Progenitor cell of endocrine pancreas (in vitro differentiated cells): ENCODE data around the gene PTPRB. TPM values are rescaled to one million over a fixed set of nuclear protein-coding genes. Genes with fewer than 3 reads are reported as not detected.
A peak's percentile ranks its signal among the peaks of the same experiment; 100 is the strongest.

ENCODE experiments used
- DNase-seq: peaks from one replicate; pipeline ENCODE4 v3.0.0; 2021; ENCODE audit warnings: low spot score; ENCODE audit not compliant: unreplicated experiment
- H3K27ac Mint-ChIP-seq: 2 replicates; pipeline ENCODE4 v1.8.0; 2021; ENCODE audit warnings: mild to moderate bottlenecking, moderate library complexity, mixed read lengths
- H3K27me3 Mint-ChIP-seq: 2 replicates; pipeline ENCODE4 v1.8.0; 2021; ENCODE audit warnings: mixed read lengths
- H3K36me3 Mint-ChIP-seq: 2 replicates; pipeline ENCODE4 v1.8.0; 2022; ENCODE audit warnings: mixed read lengths; ENCODE audit not compliant: insufficient read depth
- H3K4me1 Mint-ChIP-seq: 2 replicates; pipeline ENCODE4 v1.8.0; 2021; ENCODE audit warnings: low read depth, mixed read lengths
- H3K4me3 Mint-ChIP-seq: 2 replicates; pipeline ENCODE4 v1.8.0; 2021; ENCODE audit warnings: low read depth, mild to moderate bottlenecking, moderate library complexity, mixed read lengths
- H3K9me3 Mint-ChIP-seq: 2 replicates; pipeline ENCODE4 v1.8.0; 2021; ENCODE audit warnings: low read depth, mixed read lengths
- CTCF ChIP-seq: fragments of 200-600 bp; sonication (generic); IDR thresholded peaks from one replicate; pipeline ENCODE4 v1.5.0; 2021; ENCODE audit warnings: antibody characterized with exemption, mild to moderate bottlenecking; ENCODE audit not compliant: unreplicated experiment
- total RNA-seq: library from RNA; stranded (reverse); gene quantifications from 2 replicates; pipeline ENCODE4 v1.2.1, GENCODE V29; 2021

Gene PTPRB
- total RNA-seq, 1 donor from 2014 or later = 0.38 TPM

- H3K27me3 Mint-ChIP-seq = peaks cover 31% of the 10 kb centered on the region
- H3K4me1 Mint-ChIP-seq = peaks cover 7% of the 10 kb centered on the region
- no peaks in the 10 kb centered on the region for H3K36me3 Mint-ChIP-seq
- no peak for DNase-seq
- H3K9me3 Mint-ChIP-seq = no peaks in the 10 kb centered on the region
- no peak overlapping the region for H3K4me3 Mint-ChIP-seq
- no peak overlapping the region for H3K27ac Mint-ChIP-seq
- no peak for TF ChIP-seq CTCF
Measured at GRCh38 chr12:70603044-70603443, 34.2 kb downstream of the PTPRB start.

- Mint-ChIP-seq H3K27ac (peak overlapping the region; percentile 33), H3K4me3 (no peak overlapping the region)
- TF ChIP-seq CTCF = no peak
Measured at GRCh38 chr12:70598467-70599193, 38.6 kb downstream of the PTPRB start.

GRCh38 chr12:70592664-70593063 is 44.6 kb downstream of the PTPRB start:
- Mint-ChIP-seq H3K36me3 (no peaks in the 10 kb centered on the region), H3K4me3 (no peak overlapping the region), H3K4me1 (no peaks in the 10 kb centered on the region), H3K27ac (no peak overlapping the region), H3K27me3 (peaks cover 29% of the 10 kb centered on the region), H3K9me3 (peaks cover 5% of the 10 kb centered on the region)
- TF ChIP-seq CTCF = no peak
- DNase-seq = no peak

More at GRCh38 chr12:70598467-70599193, 38.6 kb downstream of the PTPRB start:
- peaks cover 7% of the 10 kb centered on the region for H3K4me1 Mint-ChIP-seq
- H3K27me3 Mint-ChIP-seq = peaks cover 36% of the 10 kb centered on the region
- no peaks in the 10 kb centered on the region for H3K36me3 Mint-ChIP-seq
- H3K9me3 Mint-ChIP-seq = peaks cover 5% of the 10 kb centered on the region
- DNase-seq = no peak

- H3K27ac Mint-ChIP-seq = no peak overlapping the region
- H3K9me3 Mint-ChIP-seq = peaks cover 5% of the 10 kb centered on the region
- no peak overlapping the region for H3K4me3 Mint-ChIP-seq
- H3K27me3 Mint-ChIP-seq = peaks cover 20% of the 10 kb centered on the region
- no peak for TF ChIP-seq CTCF
- H3K4me1 Mint-ChIP-seq = no peaks in the 10 kb centered on the region
- DNase-seq = no peak
- no peaks in the 10 kb centered on the region for H3K36me3 Mint-ChIP-seq
Measured at GRCh38 chr12:70590549-70591226, 46.5 kb downstream of the PTPRB start.

- no peaks in the 10 kb centered on the region for H3K36me3 Mint-ChIP-seq
- peak; percentile 83 for TF ChIP-seq CTCF
- peaks cover 15% of the 10 kb centered on the region for H3K27me3 Mint-ChIP-seq
- DNase-seq = peak; percentile 50
- no peak overlapping the region for H3K27ac Mint-ChIP-seq
- peaks cover 4% of the 10 kb centered on the region for H3K9me3 Mint-ChIP-seq
- no peaks in the 10 kb centered on the region for H3K4me1 Mint-ChIP-seq
- H3K4me3 Mint-ChIP-seq = no peak overlapping the region
Measured at GRCh38 chr12:70590051-70590450, 47.2 kb downstream of the PTPRB start.
